Osteoblast (primary cell): ENCODE data around the gene LRP1B. TPM values are rescaled to one million over a fixed set of nuclear protein-coding genes. Genes with fewer than 3 reads are reported as not detected.
"Not testable (repeated sequence)": the region's sequence is repeated elsewhere in the genome, so short reads cannot be mapped to it uniquely, and the experiment has no call there.

Experiments
- DNase-seq: peaks from one replicate; pipeline ENCODE4 v3.0.0; 2011; ENCODE audit warnings: low spot score, mixed read lengths; ENCODE audit not compliant: insufficient read length; ENCODE audit errors: missing footprints
- H2AFZ ChIP-seq: 2 replicates; pipeline ENCODE4 v1.6.0; 2011; ENCODE audit warnings: mild to moderate bottlenecking, low read length
- H3K27ac ChIP-seq: 2 replicates; pipeline ENCODE4 v1.5.1; 2011; ENCODE audit warnings: mild to moderate bottlenecking, low read depth, low read length, moderate library complexity
- H3K27me3 ChIP-seq: 2 replicates; pipeline ENCODE4 v1.6.0; 2012; ENCODE audit warnings: mild to moderate bottlenecking, control low read depth, inconsistent platforms, low read length, moderate library complexity; ENCODE audit not compliant: insufficient read depth
- H3K36me3 ChIP-seq: 2 replicates; pipeline ENCODE4 v1.5.1; 2011; ENCODE audit warnings: mild to moderate bottlenecking, low read length, control low read depth, moderate library complexity; ENCODE audit not compliant: insufficient read depth
- H3K4me1 ChIP-seq: 2 replicates; pipeline ENCODE4 v1.5.1; 2011; ENCODE audit warnings: mild to moderate bottlenecking, low read length, control low read depth, moderate library complexity; ENCODE audit not compliant: insufficient read depth
- H3K4me2 ChIP-seq: 2 replicates; pipeline ENCODE4 v1.6.0; 2011; ENCODE audit warnings: mild to moderate bottlenecking, low read length; ENCODE audit not compliant: insufficient read depth
- H3K4me3 ChIP-seq: fragments of 200-600 bp; sonication (generic); 3 replicates; pipeline ENCODE4 v1.5.1; 2012; ENCODE audit warnings: mild to moderate bottlenecking, low read length, inconsistent platforms; ENCODE audit not compliant: insufficient read depth
- H3K79me2 ChIP-seq: 2 replicates; pipeline ENCODE4 v1.6.0; 2012; ENCODE audit warnings: mild to moderate bottlenecking, low read length, control low read depth, inconsistent platforms; ENCODE audit not compliant: insufficient read depth
- H3K9me3 ChIP-seq: 2 replicates; pipeline ENCODE4 v1.5.1; 2011; ENCODE audit warnings: low read depth, low read length, control low read depth
- H4K20me1 ChIP-seq: 2 replicates; pipeline ENCODE4 v1.6.0; 2012; ENCODE audit warnings: mild to moderate bottlenecking, low read length, control low read depth; ENCODE audit not compliant: insufficient read depth
- total RNA-seq: library from RNA; depleted of rRNA; stranded (reverse); fragments of >200 nt; gene quantifications from 2 replicates; pipeline ENCODE4 v1.2.3, GENCODE V29; 2012
- TF ChIP-seq, protein P1 (sequence below): IDR thresholded peaks from 2 replicates; pipeline ENCODE4 v1.5.1; 2011; ENCODE audit warnings: mild to moderate bottlenecking, low read depth, low read length, moderate library complexity; ENCODE audit errors: extremely low read depth

LRP1B gene
- total RNA-seq, 1 donor: not detected

DNA sequence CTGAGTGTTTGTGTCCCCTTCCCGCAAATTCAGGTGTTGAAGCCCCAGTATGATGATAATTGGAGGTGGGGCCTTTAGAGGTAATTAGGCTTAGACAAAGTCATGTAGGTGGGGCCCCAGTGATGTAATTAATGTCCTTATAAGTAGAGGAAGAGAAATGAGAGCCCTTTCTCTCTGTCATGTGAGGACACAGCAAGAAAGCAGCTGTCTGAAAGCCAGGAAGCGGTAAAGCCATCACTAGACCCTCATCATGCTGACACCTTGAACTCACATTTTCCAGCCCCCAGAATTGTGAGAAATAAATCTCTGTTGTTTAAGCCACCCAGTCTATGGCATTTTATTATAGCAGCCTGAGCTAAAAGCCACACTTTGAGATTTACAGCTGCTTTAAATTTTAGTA, 1580.0 kb downstream of the LRP1B start:
- no peak for DNase-seq
- Histone ChIP-seq H3K9me3 (no peaks in the 10 kb centered on the region), H4K20me1 (no peaks in the 10 kb centered on the region), H2AFZ (no peak overlapping the region), H3K27ac (no peak overlapping the region), H3K27me3 (no peaks in the 10 kb centered on the region), H3K79me2 (no peaks in the 10 kb centered on the region), H3K4me2 (no peak overlapping the region), H3K4me1 (no peaks in the 10 kb centered on the region), H3K4me3 (no peak overlapping the region), H3K36me3 (no peaks in the 10 kb centered on the region)
- TF ChIP-seq, protein P1, sequence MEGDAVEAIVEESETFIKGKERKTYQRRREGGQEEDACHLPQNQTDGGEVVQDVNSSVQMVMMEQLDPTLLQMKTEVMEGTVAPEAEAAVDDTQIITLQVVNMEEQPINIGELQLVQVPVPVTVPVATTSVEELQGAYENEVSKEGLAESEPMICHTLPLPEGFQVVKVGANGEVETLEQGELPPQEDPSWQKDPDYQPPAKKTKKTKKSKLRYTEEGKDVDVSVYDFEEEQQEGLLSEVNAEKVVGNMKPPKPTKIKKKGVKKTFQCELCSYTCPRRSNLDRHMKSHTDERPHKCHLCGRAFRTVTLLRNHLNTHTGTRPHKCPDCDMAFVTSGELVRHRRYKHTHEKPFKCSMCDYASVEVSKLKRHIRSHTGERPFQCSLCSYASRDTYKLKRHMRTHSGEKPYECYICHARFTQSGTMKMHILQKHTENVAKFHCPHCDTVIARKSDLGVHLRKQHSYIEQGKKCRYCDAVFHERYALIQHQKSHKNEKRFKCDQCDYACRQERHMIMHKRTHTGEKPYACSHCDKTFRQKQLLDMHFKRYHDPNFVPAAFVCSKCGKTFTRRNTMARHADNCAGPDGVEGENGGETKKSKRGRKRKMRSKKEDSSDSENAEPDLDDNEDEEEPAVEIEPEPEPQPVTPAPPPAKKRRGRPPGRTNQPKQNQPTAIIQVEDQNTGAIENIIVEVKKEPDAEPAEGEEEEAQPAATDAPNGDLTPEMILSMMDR: no peak

DNA sequence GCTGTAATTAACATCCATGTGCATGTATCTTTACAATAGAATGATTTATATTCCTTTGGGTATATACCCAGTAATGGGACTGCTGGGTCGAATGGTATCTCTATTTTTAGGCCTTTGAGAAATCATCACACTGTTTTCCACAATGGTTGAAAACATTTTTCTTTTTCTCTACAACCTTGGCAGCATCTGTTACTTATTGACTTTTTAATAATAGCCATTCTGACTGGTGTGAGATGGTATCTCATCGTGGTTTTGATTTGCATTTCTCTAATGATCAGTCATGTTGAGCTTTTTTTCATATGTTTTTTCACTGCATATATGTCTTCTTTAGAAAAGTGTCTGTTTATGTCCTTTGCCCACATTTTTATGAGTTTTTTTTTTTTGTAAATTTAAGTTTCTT, 1586.0 kb downstream of the LRP1B start:
- not testable (repeated sequence) for H3K4me1 ChIP-seq, H2AFZ ChIP-seq, H4K20me1 ChIP-seq, H3K4me2 ChIP-seq, H3K36me3 ChIP-seq, H3K4me3 ChIP-seq, DNase-seq, H3K79me2 ChIP-seq, H3K27ac ChIP-seq, H3K9me3 ChIP-seq, H3K27me3 ChIP-seq

DNA sequence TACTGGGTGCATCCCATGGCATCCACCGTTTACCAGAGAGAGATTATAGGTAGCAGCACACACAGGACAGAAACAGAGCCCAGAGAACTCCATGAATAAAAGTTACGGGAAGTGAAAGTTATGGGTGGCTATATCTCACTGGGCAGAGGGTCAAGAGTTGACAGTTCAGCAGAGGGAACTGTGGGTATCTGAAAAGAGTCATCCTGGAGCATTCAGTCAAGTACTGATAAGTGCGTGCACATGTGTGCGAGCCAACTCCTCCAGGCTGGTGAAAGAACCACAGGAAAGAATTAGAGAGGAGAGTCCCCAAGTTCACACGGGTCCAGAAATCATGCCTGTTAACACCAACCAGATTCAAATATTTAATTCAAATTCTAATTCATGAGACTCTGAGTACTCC, 1588.2 kb downstream of the LRP1B start:
- H3K79me2 ChIP-seq: no peaks in the 10 kb centered on the region
- no peaks in the 10 kb centered on the region for H3K36me3 ChIP-seq
- TF ChIP-seq, protein P1: no peak
- no peaks in the 10 kb centered on the region for H3K9me3 ChIP-seq
- no peak overlapping the region for H3K4me2 ChIP-seq
- no peaks in the 10 kb centered on the region for H3K27me3 ChIP-seq
- no peaks in the 10 kb centered on the region for H4K20me1 ChIP-seq
- no peak overlapping the region for H3K27ac ChIP-seq
- no peak overlapping the region for H2AFZ ChIP-seq
- no peak for DNase-seq
- no peak overlapping the region for H3K4me3 ChIP-seq
- no peaks in the 10 kb centered on the region for H3K4me1 ChIP-seq

DNA sequence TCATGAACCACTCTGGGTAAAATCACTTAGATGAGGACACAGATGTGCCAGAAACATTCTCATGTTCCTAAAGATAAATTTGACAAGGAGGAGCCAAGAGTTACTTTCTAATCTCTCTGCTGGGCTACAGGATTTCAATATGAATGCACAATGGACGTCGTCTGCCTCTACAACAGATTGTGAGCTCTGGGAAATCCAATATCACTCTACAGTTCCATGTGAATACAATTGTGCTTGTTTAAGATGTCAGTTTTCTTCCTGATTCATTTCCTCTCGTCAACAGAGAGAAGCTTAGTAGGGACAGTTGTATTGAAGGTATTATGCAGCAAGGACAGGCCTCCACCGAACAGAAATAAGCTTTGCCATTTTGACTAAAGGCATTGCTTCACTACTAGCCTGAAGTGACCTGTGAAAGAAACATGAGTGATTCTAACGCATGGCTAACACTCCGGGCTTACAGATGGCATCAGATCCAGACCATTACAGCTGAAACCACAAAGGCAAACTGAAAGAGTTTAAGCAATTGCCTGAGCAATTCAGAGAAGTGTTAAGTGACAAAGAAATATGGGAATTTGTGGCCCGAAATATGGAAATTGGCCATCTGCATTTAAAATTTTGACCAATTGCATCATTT, 1591.5 kb downstream of the LRP1B start:
- DNase-seq: no peak
- H3K4me3 ChIP-seq: no peak overlapping the region

More for the DNA sequence above, 1591.5 kb downstream of the LRP1B start:
- H2AFZ ChIP-seq: no peak overlapping the region
- no peaks in the 10 kb centered on the region for H3K36me3 ChIP-seq
- no peaks in the 10 kb centered on the region for H3K4me1 ChIP-seq
- H3K4me2 ChIP-seq: no peak overlapping the region
- TF ChIP-seq, protein P1: no peak
- H3K79me2 ChIP-seq: no peaks in the 10 kb centered on the region
- no peaks in the 10 kb centered on the region for H4K20me1 ChIP-seq
- H3K27me3 ChIP-seq: no peaks in the 10 kb centered on the region
- H3K27ac ChIP-seq: no peak overlapping the region
- no peaks in the 10 kb centered on the region for H3K9me3 ChIP-seq
